H1 (cell line): ENCODE measurements around the gene RPS21. TPM values are rescaled to one million over a fixed set of nuclear protein-coding genes. Genes with fewer than 3 reads are reported as not detected.
A peak's percentile ranks its signal among the peaks of the same experiment; 100 is the strongest.

ENCODE experiments used
- CTCF ChIA-PET: fragments of 300-600 bp; sonication (Branson Sonifier 250); formaldehyde crosslinking; loops from one replicate; lab custom pipeline; 2021; ENCODE audit not compliant: partially characterized antibody; lab: Charles Lee
- POLR2A ChIA-PET: fragments of 300-600 bp; sonication (Branson Sonifier 250); formaldehyde crosslinking; loops from one replicate; lab custom pipeline; 2021; ENCODE audit warnings: inconsistent platforms; ENCODE audit not compliant: partially characterized antibody; lab: Charles Lee
- DNase-seq, 2 experiments: peaks; one replicate each; pipeline versions ENCODE4 v3.0.0 to v3.0.0-alpha.2; 2010 to 2022; ENCODE audit warnings: low spot score in 2 of 2, low read depth in 1 of 2, mixed read lengths in 1 of 2
- FAIRE-seq: peaks from 2 replicates; lab custom pipeline; 2011; peaks lifted over from hg19 to GRCh38; lab: Jason Lieb, UNC
- H2AFZ ChIP-seq: 2 replicates; pipeline ENCODE4 v1.8.1; 2012; ENCODE audit warnings: low read length, inconsistent platforms
- H2AK5ac ChIP-seq: 2 replicates; pipeline ENCODE4 v1.6.1; 2013; ENCODE audit warnings: low read depth, low read length
- H2BK120ac ChIP-seq: replicated peaks from 2 replicates; pipeline ENCODE3; 2013; ENCODE audit warnings: low read depth, low read length, inconsistent platforms
- H2BK12ac ChIP-seq: 2 replicates; pipeline ENCODE4 v1.6.1; 2013; ENCODE audit warnings: low read depth, low read length
- H2BK15ac ChIP-seq: 2 replicates; pipeline ENCODE4 v1.6.1; 2013; ENCODE audit warnings: low read length
- H2BK20ac ChIP-seq: 2 replicates; pipeline ENCODE4 v1.6.1; 2013; ENCODE audit warnings: low read length
- H2BK5ac ChIP-seq: 2 replicates; pipeline ENCODE4 v1.6.1; 2013; ENCODE audit warnings: low read depth, low read length
- H3K14ac ChIP-seq: 2 replicates; pipeline ENCODE4 v1.6.1; 2013; ENCODE audit warnings: inconsistent platforms; ENCODE audit not compliant: insufficient read length
- H3K18ac ChIP-seq: 2 replicates; pipeline ENCODE4 v1.6.1; 2013; ENCODE audit warnings: low read length; ENCODE audit errors: extremely low read depth
- H3K23ac ChIP-seq: 2 replicates; pipeline ENCODE4 v1.6.1; 2013; ENCODE audit warnings: inconsistent platforms; ENCODE audit not compliant: insufficient read length
- H3K23me2 ChIP-seq: 2 replicates; pipeline ENCODE4 v1.6.1; 2013; ENCODE audit warnings: low read depth, low read length
- H3K27ac ChIP-seq: 2 replicates; pipeline ENCODE4 v1.6.1; 2011; ENCODE audit warnings: low read depth, low read length, inconsistent platforms
- H3K27me3 ChIP-seq, 4 experiments: replicated peaks in 1 of 4; 1 replicate in 1 of 4; 2 replicates in 3 of 4; pipeline versions ENCODE4 v1.6.1 to v1.8.1; 2011 to 2013; ENCODE audit warnings: low read length in 3 of 4, mild to moderate bottlenecking in 3 of 4, inconsistent platforms in 2 of 4, mixed read lengths in 2 of 4, moderate library complexity in 1 of 4; ENCODE audit not compliant: control insufficient read depth in 3 of 4, insufficient read depth in 3 of 4; ENCODE audit errors: extremely low read depth in 1 of 4
- H3K36me3 ChIP-seq, 4 experiments: 2 replicates each; pipeline versions ENCODE4 v1.6.1 to v1.8.1; 2011 to 2013; ENCODE audit warnings: mild to moderate bottlenecking in 4 of 4, low read length in 3 of 4, moderate library complexity in 2 of 4, control low read depth in 1 of 4, inconsistent platforms in 1 of 4; ENCODE audit not compliant: insufficient read depth in 4 of 4, control insufficient read depth in 2 of 4
- H3K4ac ChIP-seq: replicated peaks from 2 replicates; pipeline ENCODE3; 2013; ENCODE audit warnings: low read length, low read depth, mixed read lengths, inconsistent platforms; ENCODE audit not compliant: insufficient read length
- H3K4me1 ChIP-seq, 4 experiments: replicated peaks in 1 of 4; 1 replicate in 1 of 4; 2 replicates in 3 of 4; pipeline versions ENCODE4 v1.6.1 to v1.8.1; 2011 to 2013; ENCODE audit warnings: low read length in 3 of 4, inconsistent platforms in 2 of 4, mixed read lengths in 1 of 4; ENCODE audit not compliant: insufficient read depth in 4 of 4, control insufficient read depth in 3 of 4
- H3K4me2 ChIP-seq, 2 experiments: 2 replicates each; pipeline versions ENCODE4 v1.6.1 to v1.8.1; 2011 to 2013; ENCODE audit warnings: low read depth in 2 of 2, low read length in 2 of 2, control low read depth in 1 of 2, inconsistent platforms in 1 of 2, mild to moderate bottlenecking in 1 of 2; ENCODE audit not compliant: insufficient read depth in 1 of 2
- H3K4me3 ChIP-seq, 4 experiments: fragments of 200-600, 300-600 bp in 1 of 4; sonication (generic), shearing (Covaris generic), sonication (Bioruptor Twin) in 1 of 4; 2 replicates each; pipeline versions ENCODE4 v1.5.1 to v1.8.1; 2011 to 2016; ENCODE audit warnings: low read length in 4 of 4, low read depth in 3 of 4, control low read depth in 2 of 4, inconsistent platforms in 2 of 4, mild to moderate bottlenecking in 2 of 4, mixed read lengths in 1 of 4, moderate library complexity in 1 of 4; ENCODE audit not compliant: insufficient read depth in 2 of 4; ENCODE audit errors: extremely low read depth in 1 of 4
- H3K56ac ChIP-seq: replicated peaks from 2 replicates; pipeline ENCODE3; 2013; ENCODE audit warnings: low read depth, mild to moderate bottlenecking, mixed read lengths, low read length, inconsistent platforms; ENCODE audit not compliant: insufficient read length
- H3K79me1 ChIP-seq: 2 replicates; pipeline ENCODE4 v1.6.1; 2013; ENCODE audit warnings: low read depth, low read length, control low read depth
- H3K79me2 ChIP-seq, 2 experiments: 2 replicates each; pipeline versions ENCODE4 v1.6.1 to v1.8.1; 2012 to 2013; ENCODE audit warnings: low read length in 2 of 2, mild to moderate bottlenecking in 2 of 2, inconsistent platforms in 1 of 2; ENCODE audit not compliant: insufficient read depth in 2 of 2, control insufficient read depth in 1 of 2
- H3K9ac ChIP-seq, 4 experiments: replicated peaks in 1 of 4; 1 replicate in 1 of 4; 2 replicates in 3 of 4; pipeline versions ENCODE4 v1.6.1 to v1.8.1; 2011 to 2013; ENCODE audit warnings: low read depth in 3 of 4, low read length in 3 of 4, control low read depth in 2 of 4, mild to moderate bottlenecking in 2 of 4, moderate library complexity in 2 of 4, inconsistent platforms in 1 of 4; ENCODE audit errors: extremely low read depth in 1 of 4
- H3K9me3 ChIP-seq, 2 experiments: 2 replicates each; pipeline versions ENCODE4 v1.6.1 to v1.8.1; 2012 to 2013; ENCODE audit warnings: mild to moderate bottlenecking in 2 of 2, moderate library complexity in 2 of 2, control low read depth in 1 of 2, inconsistent platforms in 1 of 2, low read depth in 1 of 2, low read length in 1 of 2, mixed read lengths in 1 of 2; ENCODE audit not compliant: insufficient read depth in 2 of 2
- H4K20me1 ChIP-seq, 2 experiments: replicated peaks in 1 of 2; 2 replicates each; pipeline versions ENCODE3 to v1.8.1; 2011 to 2013; ENCODE audit warnings: inconsistent platforms in 2 of 2, low read length in 2 of 2, mild to moderate bottlenecking in 1 of 2; ENCODE audit not compliant: insufficient read depth in 2 of 2, control insufficient read depth in 1 of 2
- H4K5ac ChIP-seq: 2 replicates; pipeline ENCODE4 v1.6.1; 2013; ENCODE audit warnings: low read length, low read depth, mixed read lengths, inconsistent platforms; ENCODE audit not compliant: insufficient read length
- H4K8ac ChIP-seq: 2 replicates; pipeline ENCODE4 v1.8.0; 2013; ENCODE audit warnings: mild to moderate bottlenecking, moderate library complexity, low read length, inconsistent platforms; ENCODE audit not compliant: insufficient read depth; ENCODE audit errors: extremely low read depth
- H4K91ac ChIP-seq: replicated peaks from 2 replicates; pipeline ENCODE3; 2013; ENCODE audit warnings: low read length, mixed read lengths, inconsistent platforms; ENCODE audit not compliant: insufficient read length
- ATF3 ChIP-seq: IDR thresholded peaks from 2 replicates; pipeline ENCODE4 v1.6.1; 2011; ENCODE audit warnings: low read depth, mild to moderate bottlenecking, low read length; ENCODE audit not compliant: insufficient read depth
- BACH1 ChIP-seq: IDR thresholded peaks from 2 replicates; pipeline ENCODE4 v1.6.1; 2012; ENCODE audit warnings: low read length, improper control_type of control experiment
- CTCF ChIP-seq, 3 experiments: IDR thresholded peaks; 1 replicate in 2 of 3; 2 replicates in 1 of 3; pipeline versions ENCODE4 v1.5.1 to v1.6.1; 2011; ENCODE audit warnings: low read length in 3 of 3, mild to moderate bottlenecking in 3 of 3, inconsistent platforms in 2 of 3, low read depth in 1 of 3, moderate library complexity in 1 of 3; ENCODE audit not compliant: insufficient read depth in 1 of 3; ENCODE audit errors: control extremely low read depth in 1 of 3
- HDAC6 ChIP-seq: IDR thresholded peaks from one replicate; pipeline ENCODE4 v1.7.1; 2012; ENCODE audit warnings: low read depth, mild to moderate bottlenecking, inconsistent platforms, low read length, moderate library complexity
- NANOG ChIP-seq: IDR thresholded peaks from 2 replicates; pipeline ENCODE4 v1.6.1; 2011; ENCODE audit warnings: low read length, low read depth, mild to moderate bottlenecking, inconsistent platforms; ENCODE audit not compliant: insufficient read depth, poor library complexity, severe bottlenecking
- SIRT6 ChIP-seq: IDR thresholded peaks from one replicate; pipeline ENCODE4 v1.7.1; 2012; ENCODE audit warnings: low read length, inconsistent platforms
- SP1 ChIP-seq: IDR thresholded peaks from 2 replicates; pipeline ENCODE4 v1.6.1; 2011; ENCODE audit warnings: low read depth, low read length
- SP2 ChIP-seq: IDR thresholded peaks from 2 replicates; pipeline ENCODE4 v1.6.1; 2012; ENCODE audit warnings: mild to moderate bottlenecking, low read length, inconsistent platforms
- TAF1 ChIP-seq: IDR thresholded peaks from 2 replicates; pipeline ENCODE4 v1.6.1; 2011; ENCODE audit warnings: mild to moderate bottlenecking, low read depth, low read length
- TCF12 ChIP-seq: IDR thresholded peaks from 2 replicates; pipeline ENCODE4 v1.6.1; 2011; ENCODE audit warnings: low read depth, mild to moderate bottlenecking, low read length
- ZNF274 ChIP-seq: IDR thresholded peaks from 2 replicates; pipeline ENCODE4 v1.7.0; 2012; ENCODE audit warnings: low read length, borderline replicate concordance; ENCODE audit errors: extremely low read depth
- WGBS, 2 experiments: shearing (Covaris generic) in 1 of 2; methylation state at CpG; one replicate each; pipeline versions ENCODE4 v1.1.6 to v1.1.7; 2013 to 2015; ENCODE audit warnings: low lambda C conversion rate in 2 of 2, mixed read lengths in 2 of 2, inconsistent platforms in 1 of 2, low coverage in 1 of 2, missing lambda C conversion rate in 1 of 2; ENCODE audit not compliant: insufficient replicate concordance in 2 of 2, insufficient coverage in 1 of 2, insufficient read length in 1 of 2; ENCODE audit errors: extremely low coverage in 1 of 2, missing lambda C conversion rate in 1 of 2; 5-methylcytosine and 5-hydroxymethylcytosine counted together
- polyA plus RNA-seq, 7 experiments: library from polyadenylated mRNA; depleted of rRNA in 3 of 7; stranded (reverse) in 5 of 7; unstranded in 2 of 7; fragments of >200 nt in 5 of 7; fragments of 200-250 nt in 2 of 7; gene quantifications; 1 replicate in 5 of 7; 2 replicates in 1 of 7; 4 replicates in 1 of 7; pipeline versions ENCODE4 v1.2.1 to v1.2.3, GENCODE V29; 2011 to 2013; ENCODE audit warnings: missing spikeins in 2 of 7, mixed read lengths in 2 of 7
- total RNA-seq: library from RNA; stranded (reverse); fragmentation: NEBNext Ultra II Directional; extraction: Animal tissue kit (Norgen Biotek cat#: 25700); gene quantifications from 2 replicates; pipeline ENCODE4 v1.2.1, GENCODE V29; 2021

The RPS21 gene
- total and polyA plus RNA-seq, 2 of the 8 experiments (the other 6 are each of a cell fraction or from before 2014, with no cell fraction given): 1,787 to 7,219 TPM

GRCh38 chr20:62413025-62413570 lies 26.2 kb downstream of the RPS21 start:
- peaks cover 0 to 8% (median 0%) of the 10 kb centered on the region in 4 experiments; a peak in 3 of 7 replicates for H3K4me1 ChIP-seq
- H2BK5ac ChIP-seq: no peak overlapping the region
- WGBS, 2 experiments: 90% methylated on average over 10 of the region's 11 CpGs; no CpG with 5 or more reads in 1 of the 2 experiments
- H3K4me3 ChIP-seq: no peak overlapping the region
- H4K5ac ChIP-seq: no peak overlapping the region
- no peak overlapping the region for H2BK20ac ChIP-seq
- no peak for DNase-seq
- no peak overlapping the region for H3K23ac ChIP-seq
- no peak overlapping the region for H2AK5ac ChIP-seq
- H3K79me1 ChIP-seq: no peaks in the 10 kb centered on the region
- H3K27ac ChIP-seq: no peak overlapping the region
- H3K18ac ChIP-seq: no peak overlapping the region
- no peak overlapping the region for H3K4ac ChIP-seq
- no peak overlapping the region for H3K9ac ChIP-seq
- H3K36me3 ChIP-seq: no peaks in the 10 kb centered on the region
- no peak overlapping the region for H2BK120ac ChIP-seq
- no peak overlapping the region for H3K14ac ChIP-seq
- no peak overlapping the region for H4K91ac ChIP-seq
- H3K27me3 ChIP-seq: peaks cover 0 to 3% (median 0%) of the 10 kb centered on the region in 4 experiments; a peak in 2 of 7 replicates
- no peak overlapping the region for H3K56ac ChIP-seq
- no peak overlapping the region for H2AFZ ChIP-seq
- ChIA-PET POLR2A (no interaction called here), CTCF (interaction anchor here (0.8 to 7.1 kb wide), 4 partner anchors 8 to 378 kb away, joined by 3 to 104 read pairs (median 6); partner anchors contain the start of gene RBBP8NL)
- no peaks in the 10 kb centered on the region for H3K23me2 ChIP-seq
- H3K79me2 ChIP-seq: no peaks in the 10 kb centered on the region
- no peak overlapping the region for H2BK15ac ChIP-seq
- FAIRE-seq: no peak
- H4K20me1 ChIP-seq: peaks cover 0 to 2% of the 10 kb centered on the region in 2 experiments
- no peak overlapping the region for H2BK12ac ChIP-seq
- no peak overlapping the region for H3K4me2 ChIP-seq
- no peaks in the 10 kb centered on the region for H3K9me3 ChIP-seq
- H4K8ac ChIP-seq: peak overlapping the region; percentile 79; the same call in 1 of the 2 replicates
- TF ChIP-seq NANOG: no peak
- TF ChIP-seq SP1: no peak
- TF ChIP-seq ATF3: no peak
- TF ChIP-seq BACH1: no peak
- no peak for TF ChIP-seq TAF1
- no peak for TF ChIP-seq SIRT6
- no peak for TF ChIP-seq TCF12
- no peak for TF ChIP-seq HDAC6
- no peak for TF ChIP-seq SP2
- TF ChIP-seq ZNF274: no peak
- no peak for TF ChIP-seq CTCF (IDR thresholded peaks at IDR 0.05; ENCODE audit: control extremely low read depth in 1 of 3, insufficient read depth in 1 of 3, low read depth in 1 of 3, low read length in 3 of 3)
